Muscle layer of colon (tissue), 2 donors: ENCODE data around the gene SUZ12.
"Not testable (repeated sequence)": the region's sequence is repeated elsewhere in the genome, so short reads cannot be mapped to it uniquely, and the experiment has no call there.

Experiments used
- H3K27ac ChIP-seq: one replicate; pipeline ENCODE4 v1.7.0; 2013; ENCODE audit warnings: low read depth, mild to moderate bottlenecking, low read length, moderate library complexity
- H3K27me3 ChIP-seq, 2 donors: one replicate each; pipeline ENCODE4 v1.7.0; 2013; ENCODE audit warnings: low read length in 2 of 2, mild to moderate bottlenecking in 2 of 2; ENCODE audit not compliant: insufficient read depth in 2 of 2, control insufficient read depth in 1 of 2
- H3K36me3 ChIP-seq: one replicate; pipeline ENCODE4 v1.7.0; 2013; ENCODE audit warnings: mild to moderate bottlenecking, low read length; ENCODE audit not compliant: insufficient read depth
- H3K4me1 ChIP-seq: one replicate; pipeline ENCODE4 v1.7.0; 2013; ENCODE audit warnings: mild to moderate bottlenecking, low read length; ENCODE audit not compliant: insufficient read depth
- H3K4me3 ChIP-seq, 2 donors: one replicate each; pipeline ENCODE4 v1.7.0; 2013; ENCODE audit warnings: low read length in 2 of 2, low read depth in 1 of 2, mild to moderate bottlenecking in 1 of 2, moderate library complexity in 1 of 2
- H3K9ac ChIP-seq: one replicate; pipeline ENCODE4 v1.7.0; 2013; ENCODE audit warnings: low read length
- H3K9me3 ChIP-seq: one replicate; pipeline ENCODE4 v1.7.0; 2013; ENCODE audit warnings: mild to moderate bottlenecking, low read length
- donor health status: abdominal sarcoma.
- donor health status: Adenocarcinoma of cecum.

The SUZ12 gene

GRCh38 chr17:31967648-31968047 is 30.8 kb downstream of the SUZ12 start:
- Histone ChIP-seq H3K9me3 (no peaks in the 10 kb centered on the region), H3K27ac (no peak overlapping the region), H3K9ac (no peak overlapping the region), H3K4me1 (no peaks in the 10 kb centered on the region), H3K4me3 (no peak overlapping the region), H3K36me3 (peaks cover 5% of the 10 kb centered on the region), H3K27me3 (no peaks in the 10 kb centered on the region)

- not testable (repeated sequence) for H3K4me3 ChIP-seq, H3K36me3 ChIP-seq, H3K27me3 ChIP-seq, H3K9me3 ChIP-seq, H3K27ac ChIP-seq, H3K9ac ChIP-seq, H3K4me1 ChIP-seq
Observed at GRCh38 chr17:31970416-31970815, 33.6 kb downstream of the SUZ12 start.

- not testable (repeated sequence) for H3K36me3 ChIP-seq, H3K9ac ChIP-seq, H3K4me1 ChIP-seq, H3K9me3 ChIP-seq, H3K4me3 ChIP-seq, H3K27me3 ChIP-seq, H3K27ac ChIP-seq
Observed at GRCh38 chr17:31974269-31975071, 37.7 kb downstream of the SUZ12 start.

- not testable (repeated sequence) for H3K9me3 ChIP-seq, H3K4me1 ChIP-seq, H3K9ac ChIP-seq, H3K36me3 ChIP-seq, H3K27ac ChIP-seq, H3K4me3 ChIP-seq, H3K27me3 ChIP-seq
Observed at GRCh38 chr17:31975391-31975790, 38.6 kb downstream of the SUZ12 start.

GRCh38 chr17:31991821-31992220 is 55.0 kb downstream of the SUZ12 start:
- H3K36me3 ChIP-seq = peaks cover 41% of the 10 kb centered on the region
- not testable (repeated sequence) for H3K9ac ChIP-seq, H3K4me1 ChIP-seq, H3K27ac ChIP-seq, H3K9me3 ChIP-seq, H3K27me3 ChIP-seq, H3K4me3 ChIP-seq

- H3K4me1 ChIP-seq = no peaks in the 10 kb centered on the region
- H3K27ac ChIP-seq = no peak overlapping the region
- H3K9me3 ChIP-seq = no peaks in the 10 kb centered on the region
- no peak overlapping the region for H3K9ac ChIP-seq
- H3K27me3 ChIP-seq = no peaks in the 10 kb centered on the region
- peaks cover 29% of the 10 kb centered on the region for H3K36me3 ChIP-seq
- H3K4me3 ChIP-seq = no peak overlapping the region
Observed at GRCh38 chr17:31997005-31997404, 60.2 kb downstream of the SUZ12 start.

GRCh38 chr17:32006957-32007462 is 70.2 kb downstream of the SUZ12 start, which contains the start of gene LRRC37B:
TSS of gene LRRC37B (plus strand) at chr17:32007383. CDS start at chr17:32021393, 14,010 bp downstream.
- no peaks in the 10 kb centered on the region for H3K9me3 ChIP-seq
- peaks cover 11% of the 10 kb centered on the region for H3K4me1 ChIP-seq
- peak within 1 kb of the TSS; percentile 56 for H3K27ac ChIP-seq
- H3K4me3 ChIP-seq = peak within 1 kb of the TSS; percentile 74 to 88
- H3K36me3 ChIP-seq = no peaks in the 10 kb centered on the region
- H3K27me3 ChIP-seq = no peaks in the 10 kb centered on the region
- H3K9ac ChIP-seq = peak within 1 kb of the TSS; percentile 68

GRCh38 chr17:32007463-32008298 is 70.9 kb downstream of the SUZ12 start:
- peak overlapping the region; percentile 74 to 88 for H3K4me3 ChIP-seq
- H3K9ac ChIP-seq = peak overlapping the region; percentile 68
- peak overlapping the region; percentile 56 for H3K27ac ChIP-seq

GRCh38 chr17:32009262-32009542 is 72.4 kb downstream of the SUZ12 start:
- no peaks in the 10 kb centered on the region for H3K36me3 ChIP-seq
- no peaks in the 10 kb centered on the region for H3K27me3 ChIP-seq
- no peak overlapping the region for H3K27ac ChIP-seq
- peaks cover 11% of the 10 kb centered on the region for H3K4me1 ChIP-seq
- H3K4me3 ChIP-seq = peak overlapping the region in 1 of 2 donors; percentile 88
- H3K9ac ChIP-seq = no peak overlapping the region
- no peaks in the 10 kb centered on the region for H3K9me3 ChIP-seq

More at GRCh38 chr17:32007463-32008298, 70.9 kb downstream of the SUZ12 start:
- Histone ChIP-seq H3K27me3 (no peaks in the 10 kb centered on the region), H3K9me3 (no peaks in the 10 kb centered on the region), H3K36me3 (no peaks in the 10 kb centered on the region), H3K4me1 (peaks cover 11% of the 10 kb centered on the region)

GRCh38 chr17:32010114-32010513 is 73.3 kb downstream of the SUZ12 start:
- Histone ChIP-seq H3K27me3 (no peaks in the 10 kb centered on the region), H3K27ac (no peak overlapping the region), H3K4me1 (peaks cover 11% of the 10 kb centered on the region), H3K9ac (no peak overlapping the region), H3K9me3 (no peaks in the 10 kb centered on the region), H3K4me3 (no peak overlapping the region), H3K36me3 (no peaks in the 10 kb centered on the region)

GRCh38 chr17:32015245-32016013 is 78.6 kb downstream of the SUZ12 start:
- H3K4me1 ChIP-seq = no peaks in the 10 kb centered on the region
- H3K9me3 ChIP-seq = no peaks in the 10 kb centered on the region
- no peak overlapping the region for H3K4me3 ChIP-seq
- no peak overlapping the region for H3K27ac ChIP-seq
- H3K9ac ChIP-seq = no peak overlapping the region
- no peaks in the 10 kb centered on the region for H3K27me3 ChIP-seq
- H3K36me3 ChIP-seq = peaks cover 10% of the 10 kb centered on the region
